H1 (cell line): ENCODE results near the gene AVP. TPM values are rescaled to one million over a fixed set of nuclear protein-coding genes. Genes with fewer than 3 reads are reported as not detected.
A peak's percentile ranks its signal among the peaks of the same experiment; 100 is the strongest.

Source experiments
- ASH2L ChIP-seq: fragments of 200-600, 300-600 bp; sonication (generic); IDR thresholded peaks from one replicate; pipeline ENCODE4 v1.7.1; 2017; ENCODE audit warnings: low read length
- CREB1 ChIP-seq: IDR thresholded peaks from 2 replicates; pipeline ENCODE4 v1.6.1; 2012; ENCODE audit warnings: inconsistent platforms
- CTCF ChIP-seq, 3 experiments: IDR thresholded peaks; 1 replicate in 2 of 3; 2 replicates in 1 of 3; pipeline versions ENCODE4 v1.5.1 to v1.6.1; 2011; ENCODE audit warnings: low read length in 3 of 3, mild to moderate bottlenecking in 3 of 3, inconsistent platforms in 2 of 3, low read depth in 1 of 3, moderate library complexity in 1 of 3; ENCODE audit not compliant: insufficient read depth in 1 of 3; ENCODE audit errors: control extremely low read depth in 1 of 3
- E2F6 ChIP-seq: IDR thresholded peaks from 2 replicates; pipeline ENCODE4 v1.6.1; 2012; ENCODE audit warnings: inconsistent platforms
- FOSL1 ChIP-seq: IDR thresholded peaks from 2 replicates; pipeline ENCODE4 v1.6.1; 2011; ENCODE audit warnings: mild to moderate bottlenecking, low read depth, low read length, moderate library complexity; ENCODE audit not compliant: insufficient read depth
- GABPA ChIP-seq: IDR thresholded peaks from 2 replicates; pipeline ENCODE4 v1.6.1; 2011; ENCODE audit warnings: mild to moderate bottlenecking, low read length, moderate library complexity, borderline replicate concordance; ENCODE audit not compliant: insufficient read depth
- KDM4A ChIP-seq: IDR thresholded peaks from one replicate; pipeline ENCODE4 v1.7.1; 2012; ENCODE audit warnings: low read depth, mild to moderate bottlenecking, moderate library complexity, low read length, inconsistent platforms; ENCODE audit not compliant: severe bottlenecking
- NRF1 ChIP-seq: IDR thresholded peaks from 2 replicates; pipeline ENCODE4 v1.6.1; 2011; ENCODE audit warnings: mild to moderate bottlenecking, low read depth, low read length, improper control_type of control experiment
- PHF8 ChIP-seq: fragments of 200-600 bp; sonication (generic); conservative IDR thresholded peaks from 2 replicates; pipeline ENCODE4 v1.7.1; 2012; ENCODE audit warnings: low read depth, mild to moderate bottlenecking, inconsistent platforms, low read length, moderate library complexity
- RNF2 ChIP-seq: fragments of 200-900, 300-1000 bp; sonication (generic); IDR thresholded peaks from 2 replicates; pipeline ENCODE4 v1.7.1; 2016; ENCODE audit warnings: borderline replicate concordance, low read depth, mild to moderate bottlenecking, antibody characterized with exemption, low read length; ENCODE audit not compliant: poor library complexity, severe bottlenecking; ENCODE audit errors: missing control alignments
- SAP30 ChIP-seq: fragments of 300-600 bp; sonication (generic); IDR thresholded peaks from 2 replicates; pipeline ENCODE4 v1.7.1; 2012; ENCODE audit warnings: low read length, moderate library complexity, mild to moderate bottlenecking, inconsistent platforms; ENCODE audit not compliant: insufficient read depth, insufficient replicate concordance
- SUZ12 ChIP-seq: fragments of 200-600 bp; sonication (generic); IDR thresholded peaks from 2 replicates; pipeline ENCODE4 v1.6.1; 2012; ENCODE audit warnings: mild to moderate bottlenecking, inconsistent platforms, low read length, moderate library complexity, mixed read lengths
- TAF1 ChIP-seq: IDR thresholded peaks from 2 replicates; pipeline ENCODE4 v1.6.1; 2011; ENCODE audit warnings: mild to moderate bottlenecking, low read depth, low read length
- TBP ChIP-seq: IDR thresholded peaks from 2 replicates; pipeline ENCODE4 v1.6.1; 2011; ENCODE audit warnings: low read depth, low read length, improper control_type of control experiment
- polyA plus RNA-seq, 7 experiments: library from polyadenylated mRNA; depleted of rRNA in 3 of 7; stranded (reverse) in 5 of 7; unstranded in 2 of 7; fragments of >200 nt in 5 of 7; fragments of 200-250 nt in 2 of 7; gene quantifications; 1 replicate in 5 of 7; 2 replicates in 1 of 7; 4 replicates in 1 of 7; pipeline versions ENCODE4 v1.2.1 to v1.2.3, GENCODE V29; 2011 to 2013; ENCODE audit warnings: missing spikeins in 2 of 7, mixed read lengths in 2 of 7
- total RNA-seq: library from RNA; stranded (reverse); fragmentation: NEBNext Ultra II Directional; extraction: Animal tissue kit (Norgen Biotek cat#: 25700); gene quantifications from 2 replicates; pipeline ENCODE4 v1.2.1, GENCODE V29; 2021

AVP gene
- total and polyA plus RNA-seq, 2 of the 8 experiments (the other 6 are each of a cell fraction or from before 2014, with no cell fraction given) = 0.18 TPM; not detected in 1

- TF ChIP-seq CTCF (IDR thresholded peaks at IDR 0.05; ENCODE audit: control extremely low read depth in 1 of 3, insufficient read depth in 1 of 3, low read depth in 1 of 3, low read length in 3 of 3) (peak in 1 of 3 experiments; percentile 8; a peak in 1 of 4 replicates), E2F6 (peak; percentile 50), KDM4A (peak; percentile 66), RNF2 (no peak), GABPA (0 out of 2 replicates have a peak, but pooled peaks have one; percentile 11), PHF8 (peak; percentile 72), CREB1 (0 out of 2 replicates have a peak, but pooled peaks have one; percentile 23), ASH2L (peak; percentile 29), SAP30 (no peak), TAF1 (0 out of 2 replicates have a peak, but pooled peaks have one; percentile 43), TBP (peak; percentile 59), SUZ12 (peak; percentile 63; the same call in 1 of the 2 replicates), FOSL1 (no peak), NRF1 (no peak)
These were observed 8.3 kb upstream of the AVP start (continued) for GRCh38 chr20:3092611-3093379.
